Measurements from ENCODE around the gene STK32C.

The STK32C gene

GRCh38 chr10:132326344-132326889, 18.7 kb upstream of the STK32C start:
- no peak for ATAC-seq
- TF ChIP-seq ZC3H10 (CRISPR knock-in tag; IDR thresholded peaks at IDR 0.05) = no peak
- TF ChIP-seq CSDC2 (CRISPR knock-in tag; IDR thresholded peaks at IDR 0.05) = no peak
- TF ChIP-seq, protein P1, sequence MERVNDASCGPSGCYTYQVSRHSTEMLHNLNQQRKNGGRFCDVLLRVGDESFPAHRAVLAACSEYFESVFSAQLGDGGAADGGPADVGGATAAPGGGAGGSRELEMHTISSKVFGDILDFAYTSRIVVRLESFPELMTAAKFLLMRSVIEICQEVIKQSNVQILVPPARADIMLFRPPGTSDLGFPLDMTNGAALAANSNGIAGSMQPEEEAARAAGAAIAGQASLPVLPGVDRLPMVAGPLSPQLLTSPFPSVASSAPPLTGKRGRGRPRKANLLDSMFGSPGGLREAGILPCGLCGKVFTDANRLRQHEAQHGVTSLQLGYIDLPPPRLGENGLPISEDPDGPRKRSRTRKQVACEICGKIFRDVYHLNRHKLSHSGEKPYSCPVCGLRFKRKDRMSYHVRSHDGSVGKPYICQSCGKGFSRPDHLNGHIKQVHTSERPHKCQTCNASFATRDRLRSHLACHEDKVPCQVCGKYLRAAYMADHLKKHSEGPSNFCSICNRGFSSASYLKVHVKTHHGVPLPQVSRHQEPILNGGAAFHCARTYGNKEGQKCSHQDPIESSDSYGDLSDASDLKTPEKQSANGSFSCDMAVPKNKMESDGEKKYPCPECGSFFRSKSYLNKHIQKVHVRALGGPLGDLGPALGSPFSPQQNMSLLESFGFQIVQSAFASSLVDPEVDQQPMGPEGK (CRISPR knock-in tag; IDR thresholded peaks at IDR 0.05; ENCODE audit: borderline replicate concordance) = no peak
- TF ChIP-seq PPARA (CRISPR knock-in tag; IDR thresholded peaks at IDR 0.05; ENCODE audit: borderline replicate concordance) = no peak
- TF ChIP-seq TCF4 (CRISPR knock-in tag; IDR thresholded peaks at IDR 0.05; ENCODE audit: borderline replicate concordance) = no peak
- TF ChIP-seq ZNF70 (CRISPR knock-in tag; IDR thresholded peaks at IDR 0.05) = no peak
- TF ChIP-seq RARB (CRISPR knock-in tag; IDR thresholded peaks at IDR 0.05) = no peak
- TF ChIP-seq, protein P2, sequence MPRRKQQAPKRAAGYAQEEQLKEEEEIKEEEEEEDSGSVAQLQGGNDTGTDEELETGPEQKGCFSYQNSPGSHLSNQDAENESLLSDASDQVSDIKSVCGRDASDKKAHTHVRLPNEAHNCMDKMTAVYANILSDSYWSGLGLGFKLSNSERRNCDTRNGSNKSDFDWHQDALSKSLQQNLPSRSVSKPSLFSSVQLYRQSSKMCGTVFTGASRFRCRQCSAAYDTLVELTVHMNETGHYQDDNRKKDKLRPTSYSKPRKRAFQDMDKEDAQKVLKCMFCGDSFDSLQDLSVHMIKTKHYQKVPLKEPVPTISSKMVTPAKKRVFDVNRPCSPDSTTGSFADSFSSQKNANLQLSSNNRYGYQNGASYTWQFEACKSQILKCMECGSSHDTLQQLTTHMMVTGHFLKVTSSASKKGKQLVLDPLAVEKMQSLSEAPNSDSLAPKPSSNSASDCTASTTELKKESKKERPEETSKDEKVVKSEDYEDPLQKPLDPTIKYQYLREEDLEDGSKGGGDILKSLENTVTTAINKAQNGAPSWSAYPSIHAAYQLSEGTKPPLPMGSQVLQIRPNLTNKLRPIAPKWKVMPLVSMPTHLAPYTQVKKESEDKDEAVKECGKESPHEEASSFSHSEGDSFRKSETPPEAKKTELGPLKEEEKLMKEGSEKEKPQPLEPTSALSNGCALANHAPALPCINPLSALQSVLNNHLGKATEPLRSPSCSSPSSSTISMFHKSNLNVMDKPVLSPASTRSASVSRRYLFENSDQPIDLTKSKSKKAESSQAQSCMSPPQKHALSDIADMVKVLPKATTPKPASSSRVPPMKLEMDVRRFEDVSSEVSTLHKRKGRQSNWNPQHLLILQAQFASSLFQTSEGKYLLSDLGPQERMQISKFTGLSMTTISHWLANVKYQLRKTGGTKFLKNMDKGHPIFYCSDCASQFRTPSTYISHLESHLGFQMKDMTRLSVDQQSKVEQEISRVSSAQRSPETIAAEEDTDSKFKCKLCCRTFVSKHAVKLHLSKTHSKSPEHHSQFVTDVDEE (CRISPR knock-in tag; IDR thresholded peaks at IDR 0.05) = no peak

GRCh38 chr10:132324186-132324585, 16.4 kb upstream of the STK32C start:
- no peak for TF ChIP-seq ZNF70 (CRISPR knock-in tag; IDR thresholded peaks at IDR 0.05)
- ATAC-seq = no peak

GRCh38 chr10:132322586-132323048, 14.9 kb upstream of the STK32C start:
- no peak for ATAC-seq
- TF ChIP-seq ISL1 (CRISPR knock-in tag; IDR thresholded peaks at IDR 0.05) (no peak), CSDC2 (CRISPR knock-in tag; IDR thresholded peaks at IDR 0.05) (no peak), TOX (CRISPR knock-in tag; IDR thresholded peaks at IDR 0.05; ENCODE audit: borderline replicate concordance) (no peak), TCF4 (CRISPR knock-in tag; IDR thresholded peaks at IDR 0.05; ENCODE audit: borderline replicate concordance) (no peak), ZNF8 (CRISPR knock-in tag; IDR thresholded peaks at IDR 0.05) (no peak), ESRRG (CRISPR knock-in tag; IDR thresholded peaks at IDR 0.05) (no peak), BACH2 (CRISPR knock-in tag; IDR thresholded peaks at IDR 0.05; ENCODE audit: borderline replicate concordance) (no peak), ZFP30 (CRISPR knock-in tag; IDR thresholded peaks at IDR 0.05) (no peak)
- TF ChIP-seq, protein P3, sequence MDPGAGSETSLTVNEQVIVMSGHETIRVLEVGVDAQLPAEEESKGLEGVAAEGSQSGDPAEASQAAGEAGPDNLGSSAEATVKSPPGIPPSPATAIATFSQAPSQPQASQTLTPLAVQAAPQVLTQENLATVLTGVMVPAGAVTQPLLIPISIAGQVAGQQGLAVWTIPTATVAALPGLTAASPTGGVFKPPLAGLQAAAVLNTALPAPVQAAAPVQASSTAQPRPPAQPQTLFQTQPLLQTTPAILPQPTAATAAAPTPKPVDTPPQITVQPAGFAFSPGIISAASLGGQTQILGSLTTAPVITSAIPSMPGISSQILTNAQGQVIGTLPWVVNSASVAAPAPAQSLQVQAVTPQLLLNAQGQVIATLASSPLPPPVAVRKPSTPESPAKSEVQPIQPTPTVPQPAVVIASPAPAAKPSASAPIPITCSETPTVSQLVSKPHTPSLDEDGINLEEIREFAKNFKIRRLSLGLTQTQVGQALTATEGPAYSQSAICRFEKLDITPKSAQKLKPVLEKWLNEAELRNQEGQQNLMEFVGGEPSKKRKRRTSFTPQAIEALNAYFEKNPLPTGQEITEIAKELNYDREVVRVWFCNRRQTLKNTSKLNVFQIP (CRISPR knock-in tag; IDR thresholded peaks at IDR 0.05; ENCODE audit: borderline replicate concordance, low read depth) = no peak
- TF ChIP-seq, protein P1 (CRISPR knock-in tag; IDR thresholded peaks at IDR 0.05; ENCODE audit: borderline replicate concordance) = no peak

GRCh38 chr10:132321726-132322125, 14.0 kb upstream of the STK32C start:
- ATAC-seq = no peak
- TF ChIP-seq, protein P4, sequence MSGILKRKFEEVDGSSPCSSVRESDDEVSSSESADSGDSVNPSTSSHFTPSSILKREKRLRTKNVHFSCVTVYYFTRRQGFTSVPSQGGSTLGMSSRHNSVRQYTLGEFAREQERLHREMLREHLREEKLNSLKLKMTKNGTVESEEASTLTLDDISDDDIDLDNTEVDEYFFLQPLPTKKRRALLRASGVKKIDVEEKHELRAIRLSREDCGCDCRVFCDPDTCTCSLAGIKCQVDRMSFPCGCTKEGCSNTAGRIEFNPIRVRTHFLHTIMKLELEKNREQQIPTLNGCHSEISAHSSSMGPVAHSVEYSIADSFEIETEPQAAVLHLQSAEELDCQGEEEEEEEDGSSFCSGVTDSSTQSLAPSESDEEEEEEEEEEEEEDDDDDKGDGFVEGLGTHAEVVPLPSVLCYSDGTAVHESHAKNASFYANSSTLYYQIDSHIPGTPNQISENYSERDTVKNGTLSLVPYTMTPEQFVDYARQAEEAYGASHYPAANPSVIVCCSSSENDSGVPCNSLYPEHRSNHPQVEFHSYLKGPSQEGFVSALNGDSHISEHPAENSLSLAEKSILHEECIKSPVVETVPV (CRISPR knock-in tag; IDR thresholded peaks at IDR 0.05) = no peak
- no peak for TF ChIP-seq TOX (CRISPR knock-in tag; IDR thresholded peaks at IDR 0.05; ENCODE audit: borderline replicate concordance)
- TF ChIP-seq ISL1 (CRISPR knock-in tag; IDR thresholded peaks at IDR 0.05) = no peak
- no peak for TF ChIP-seq SNAI2 (CRISPR knock-in tag; IDR thresholded peaks at IDR 0.05)
- TF ChIP-seq ZNF565 (CRISPR knock-in tag; conservative IDR thresholded peaks at IDR 0.05; ENCODE audit: low read depth) = no peak
- TF ChIP-seq GLIS3 (CRISPR knock-in tag; IDR thresholded peaks at IDR 0.05) = no peak
- no peak for TF ChIP-seq BACH2 (CRISPR knock-in tag; IDR thresholded peaks at IDR 0.05; ENCODE audit: borderline replicate concordance)
- TF ChIP-seq, protein P3 (CRISPR knock-in tag; IDR thresholded peaks at IDR 0.05; ENCODE audit: borderline replicate concordance, low read depth) = no peak
- TF ChIP-seq ZNF8 (CRISPR knock-in tag; IDR thresholded peaks at IDR 0.05) = no peak
- no peak for TF ChIP-seq PPARA (CRISPR knock-in tag; IDR thresholded peaks at IDR 0.05; ENCODE audit: borderline replicate concordance)
- TF ChIP-seq OSR1 (CRISPR knock-in tag; IDR thresholded peaks at IDR 0.05) = no peak
- TF ChIP-seq, protein P2 (CRISPR knock-in tag; IDR thresholded peaks at IDR 0.05) = no peak
- TF ChIP-seq ESRRG (CRISPR knock-in tag; IDR thresholded peaks at IDR 0.05) = no peak

Data from SK-N-SH treated with all-trans-retinoic acid at 6 μM for 48 hours (cell line).